RWPE2 (cell line): Measurements from ENCODE around the gene TEX14.

Experiments
- ATAC-seq: fragments of 200-7000 bp; cut with Tn5 transposase; 3 replicates; pipeline ENCODE4 v1.9.1; 2021; ENCODE audit warnings: low read depth
- DNase-seq: peaks from one replicate; pipeline ENCODE4 v3.0.0-alpha.2; 2020; ENCODE audit warnings: low spot score
- H3K27ac ChIP-seq: fragments of 450-650 bp; 2 replicates; pipeline ENCODE4 v1.5.1; 2017; ENCODE audit warnings: mild to moderate bottlenecking; ENCODE audit not compliant: poor library complexity, severe bottlenecking
- H3K27me3 ChIP-seq: fragments of 250-450 bp; sonication (Bioruptor Pico); 2 replicates; pipeline ENCODE4 v1.5.1; 2021; ENCODE audit warnings: mild to moderate bottlenecking, moderate library complexity; ENCODE audit not compliant: insufficient read depth, poor library complexity, severe bottlenecking
- H3K36me3 ChIP-seq: fragments of 250-450 bp; sonication (Bioruptor Pico); 2 replicates; pipeline ENCODE4 v1.5.1; 2020; ENCODE audit warnings: low read depth, mild to moderate bottlenecking, moderate library complexity
- H3K4me1 ChIP-seq: fragments of 250-450 bp; sonication (Bioruptor Pico); 2 replicates; pipeline ENCODE4 v1.5.1; 2021; ENCODE audit warnings: mild to moderate bottlenecking, moderate library complexity; ENCODE audit not compliant: insufficient read depth, poor library complexity, severe bottlenecking
- H3K4me3 ChIP-seq: fragments of 250-450 bp; sonication (Bioruptor Pico); 2 replicates; pipeline ENCODE4 v1.5.1; 2021; ENCODE audit warnings: mild to moderate bottlenecking, moderate library complexity; ENCODE audit not compliant: severe bottlenecking
- H3K9me3 ChIP-seq: fragments of 250-450 bp; sonication (Bioruptor Pico); 2 replicates; pipeline ENCODE4 v1.5.1; 2021; ENCODE audit warnings: mild to moderate bottlenecking, moderate library complexity; ENCODE audit not compliant: severe bottlenecking
- CTCF ChIP-seq: fragments of 450-650 bp; IDR thresholded peaks from one replicate; pipeline ENCODE4 v1.5.1; 2017; ENCODE audit warnings: mild to moderate bottlenecking, moderate library complexity; ENCODE audit not compliant: poor library complexity, severe bottlenecking

The TEX14 gene

DNA sequence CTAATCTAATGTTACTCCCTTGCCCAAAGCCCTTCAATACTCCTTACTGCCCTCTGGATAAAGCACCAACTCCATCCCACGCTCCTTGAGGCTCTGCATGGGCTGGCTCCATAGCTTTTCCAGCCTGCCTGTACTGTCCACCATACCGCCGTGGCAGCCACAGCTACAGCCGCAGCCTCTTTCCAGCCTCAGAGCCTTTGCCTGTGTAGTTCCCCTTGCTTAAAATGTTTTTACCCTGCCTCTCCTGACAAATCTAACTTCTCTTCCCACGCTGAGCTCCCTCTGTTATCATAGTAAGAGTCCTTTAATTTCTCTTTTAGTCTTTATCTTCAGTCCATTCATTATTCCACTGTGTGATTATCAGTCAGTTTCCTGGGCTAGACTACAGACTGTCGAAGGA lies 22.0 kb downstream of the TEX14 start:
- Histone ChIP-seq H3K4me1 (peaks cover 16% of the 10 kb centered on the region), H3K4me3 (no peak overlapping the region), H3K36me3 (no peaks in the 10 kb centered on the region), H3K27me3 (no peaks in the 10 kb centered on the region), H3K27ac (no peak overlapping the region), H3K9me3 (no peaks in the 10 kb centered on the region)
- DNase-seq = no peak
- no peak for ATAC-seq
- TF ChIP-seq CTCF = no peak

DNA sequence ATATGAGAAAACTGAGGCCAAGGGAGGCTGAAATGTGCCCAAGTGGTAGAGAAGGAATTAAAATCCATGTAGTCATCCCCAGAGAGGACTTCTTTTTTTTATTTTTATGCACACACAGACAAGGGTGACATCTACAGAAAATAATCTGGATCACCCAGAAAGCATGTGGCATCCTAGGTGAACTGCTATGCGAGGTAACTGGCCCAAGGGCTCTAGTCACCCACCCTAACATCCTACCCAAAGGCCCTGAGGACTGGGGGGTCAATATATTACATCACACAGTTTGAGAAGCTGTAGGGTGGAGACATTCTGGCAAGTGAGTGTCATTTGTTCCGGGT lies 23.3 kb downstream of the TEX14 start:
- no peak for ATAC-seq
- H3K27me3 ChIP-seq = no peaks in the 10 kb centered on the region
- no peak for TF ChIP-seq CTCF
- H3K4me1 ChIP-seq = peaks cover 16% of the 10 kb centered on the region
- no peak overlapping the region for H3K4me3 ChIP-seq
- DNase-seq = no peak
- no peaks in the 10 kb centered on the region for H3K36me3 ChIP-seq
- H3K27ac ChIP-seq = peak overlapping the region; percentile 39
- no peaks in the 10 kb centered on the region for H3K9me3 ChIP-seq

DNA sequence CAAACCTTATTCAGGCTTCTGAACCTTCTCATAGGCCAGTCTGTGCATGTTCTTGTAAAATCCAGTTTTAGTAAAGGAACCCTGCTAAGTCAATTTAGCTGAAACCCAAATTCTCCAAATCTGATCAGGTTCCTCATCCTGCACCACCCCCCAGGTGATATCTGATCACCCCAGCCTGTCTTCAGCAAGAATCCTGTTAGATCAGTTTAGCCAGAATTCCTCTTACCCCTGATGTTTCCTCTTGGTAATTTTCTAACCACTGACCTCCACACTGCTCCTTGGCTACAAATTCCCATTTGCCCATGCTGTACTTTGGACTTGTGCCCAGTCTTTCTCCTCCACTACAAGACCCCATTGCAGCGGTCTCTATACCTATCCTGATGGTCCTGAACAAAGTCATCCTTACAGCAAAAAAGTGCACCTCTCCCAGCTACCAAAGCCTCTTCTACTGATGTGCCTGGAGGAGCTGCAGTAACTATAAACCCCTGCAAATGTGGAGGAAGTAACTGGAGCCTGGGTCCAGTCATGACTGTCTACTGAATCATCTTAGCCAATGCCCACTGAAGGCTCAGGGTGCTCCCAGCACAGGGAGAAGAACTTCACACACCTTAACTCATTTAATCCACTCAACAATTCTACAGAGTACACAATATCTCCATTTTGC lies 23.8 kb downstream of the TEX14 start:
- DNase-seq (no peak), ATAC-seq (peak; percentile 77)
- Histone ChIP-seq H3K4me1 (peaks cover 16% of the 10 kb centered on the region), H3K9me3 (no peaks in the 10 kb centered on the region), H3K36me3 (no peaks in the 10 kb centered on the region), H3K27me3 (no peaks in the 10 kb centered on the region), H3K27ac (peak overlapping the region; percentile 39), H3K4me3 (no peak overlapping the region)
- no peak for TF ChIP-seq CTCF

DNA sequence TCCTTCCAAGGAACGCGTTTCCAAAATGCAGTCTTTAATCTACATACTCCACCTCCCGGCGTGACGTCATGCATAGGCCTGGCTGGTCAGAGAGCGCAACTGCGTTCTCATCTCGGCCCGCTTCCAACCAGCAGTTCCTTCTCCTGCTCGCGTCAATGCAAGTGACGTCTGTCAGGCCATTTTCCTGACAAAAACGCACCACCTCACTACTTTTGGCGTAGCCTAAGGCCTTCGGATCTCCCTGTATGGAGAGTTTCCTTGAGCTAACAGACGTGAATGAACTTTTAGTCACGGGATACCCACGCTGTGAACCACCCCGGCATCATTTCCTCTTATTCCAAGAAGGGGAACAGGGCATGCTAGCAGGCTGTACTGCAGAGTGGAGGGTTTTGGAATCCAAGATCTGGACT lies 25.0 kb downstream of the TEX14 start:
- TF ChIP-seq CTCF = no peak
- Histone ChIP-seq H3K4me3 (peak overlapping the region; percentile 23), H3K9me3 (no peaks in the 10 kb centered on the region), H3K36me3 (no peaks in the 10 kb centered on the region), H3K4me1 (peaks cover 16% of the 10 kb centered on the region), H3K27ac (peak overlapping the region; percentile 39), H3K27me3 (no peaks in the 10 kb centered on the region)
- DNase-seq = peak; percentile 93
- ATAC-seq = peak; percentile 73
